ENCODE data around the gene MYH9.

- TF ChIP-seq CTCF (IDR thresholded peaks at IDR 0.05) (no peak), EZH2 (IDR thresholded peaks at IDR 0.05; ENCODE audit: borderline replicate concordance, insufficient read depth, low read depth, low read length, poor library complexity, severe bottlenecking) (no peak)
Observed at GRCh38 chr22:36343720-36344105, 44.1 kb downstream of the MYH9 start.
